ENCODE results near the gene RNF146.

DNA sequence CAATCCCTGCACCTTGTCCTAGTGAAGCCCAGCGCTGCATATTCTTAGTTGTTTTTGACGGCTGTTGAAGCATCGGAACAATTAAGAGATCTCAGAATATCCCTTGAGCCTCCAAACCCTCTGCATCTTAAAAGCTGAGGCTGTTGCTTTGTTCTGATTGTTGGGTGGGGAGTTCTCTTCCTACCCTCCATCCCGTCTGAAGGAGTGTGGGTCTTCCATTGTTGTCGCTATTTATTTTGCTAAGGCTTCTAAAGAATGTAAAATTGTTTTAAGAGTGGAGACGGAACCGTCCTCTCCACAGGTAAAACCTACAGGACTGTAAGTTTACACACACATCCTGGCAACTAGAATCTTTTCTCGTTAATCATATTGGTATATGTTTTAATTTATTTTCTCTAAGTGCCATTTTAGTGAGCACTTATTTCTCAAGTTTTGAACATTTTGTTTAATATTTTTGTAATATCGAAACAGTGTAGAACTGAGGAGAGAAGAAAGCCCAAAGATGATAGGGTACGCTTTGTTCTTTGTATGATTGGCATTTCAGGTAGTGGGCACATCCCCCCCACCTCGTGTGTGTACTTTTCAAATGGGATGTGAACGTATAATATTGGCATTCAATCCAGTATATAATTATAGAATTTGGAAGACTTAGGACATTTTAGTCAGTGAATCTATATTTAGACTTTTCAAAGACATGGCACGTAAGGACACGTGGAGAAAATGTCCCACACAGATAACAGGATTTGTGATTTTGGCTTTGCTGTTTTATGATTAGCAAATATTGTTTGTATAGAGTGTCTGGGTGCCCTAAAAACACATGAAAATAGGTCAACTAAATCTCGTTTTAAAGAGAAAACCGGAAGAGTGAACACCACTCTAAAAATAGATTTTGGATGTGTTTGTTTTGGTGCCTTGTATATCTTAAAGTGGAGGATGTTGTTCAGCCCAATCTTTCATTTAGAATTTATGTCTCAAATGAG is 1.3 kb downstream of the RNF146 start:
- TF ChIP-seq, protein P1, sequence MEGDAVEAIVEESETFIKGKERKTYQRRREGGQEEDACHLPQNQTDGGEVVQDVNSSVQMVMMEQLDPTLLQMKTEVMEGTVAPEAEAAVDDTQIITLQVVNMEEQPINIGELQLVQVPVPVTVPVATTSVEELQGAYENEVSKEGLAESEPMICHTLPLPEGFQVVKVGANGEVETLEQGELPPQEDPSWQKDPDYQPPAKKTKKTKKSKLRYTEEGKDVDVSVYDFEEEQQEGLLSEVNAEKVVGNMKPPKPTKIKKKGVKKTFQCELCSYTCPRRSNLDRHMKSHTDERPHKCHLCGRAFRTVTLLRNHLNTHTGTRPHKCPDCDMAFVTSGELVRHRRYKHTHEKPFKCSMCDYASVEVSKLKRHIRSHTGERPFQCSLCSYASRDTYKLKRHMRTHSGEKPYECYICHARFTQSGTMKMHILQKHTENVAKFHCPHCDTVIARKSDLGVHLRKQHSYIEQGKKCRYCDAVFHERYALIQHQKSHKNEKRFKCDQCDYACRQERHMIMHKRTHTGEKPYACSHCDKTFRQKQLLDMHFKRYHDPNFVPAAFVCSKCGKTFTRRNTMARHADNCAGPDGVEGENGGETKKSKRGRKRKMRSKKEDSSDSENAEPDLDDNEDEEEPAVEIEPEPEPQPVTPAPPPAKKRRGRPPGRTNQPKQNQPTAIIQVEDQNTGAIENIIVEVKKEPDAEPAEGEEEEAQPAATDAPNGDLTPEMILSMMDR (IDR thresholded peaks at IDR 0.05) = no peak
- TF ChIP-seq SIN3A (IDR thresholded peaks at IDR 0.05; ENCODE audit: borderline replicate concordance, insufficient read depth, low read depth, low read length) (no peak), POLR2AphosphoS5 (IDR thresholded peaks at IDR 0.05; ENCODE audit: low read depth, low read length) (no peak), TCF7L2 (IDR thresholded peaks at IDR 0.05; ENCODE audit: low read depth, low read length) (no peak)
